Hepatocyte (in vitro differentiated cells): Measurements from ENCODE around the gene GFRAL. TPM values are rescaled to one million over a fixed set of nuclear protein-coding genes. Genes with fewer than 3 reads are reported as not detected.

Experiments used
- DNase-seq: peaks from one replicate; pipeline ENCODE4 v3.0.0-alpha.2; 2016; ENCODE audit warnings: low spot score
- H2AFZ ChIP-seq: fragments of 200-600 bp; sonication (generic); 2 replicates; pipeline ENCODE4 v1.6.0; 2016; ENCODE audit warnings: antibody characterized with exemption, mild to moderate bottlenecking
- H3K27ac ChIP-seq: fragments of 200-600 bp; sonication (generic); 2 replicates; pipeline ENCODE4 v1.5.1; 2016; ENCODE audit warnings: mild to moderate bottlenecking
- H3K27me3 ChIP-seq: fragments of 200-600 bp; sonication (generic); 2 replicates; pipeline ENCODE4 v1.6.1; 2016
- H3K36me3 ChIP-seq: fragments of 200-600 bp; sonication (generic); replicated peaks from 2 replicates; pipeline ENCODE4 v1.5.1; 2016; ENCODE audit warnings: low read depth; ENCODE audit not compliant: insufficient read depth
- H3K4me1 ChIP-seq: fragments of 200-600 bp; sonication (generic); 2 replicates; pipeline ENCODE4 v1.5.1; 2016; ENCODE audit warnings: mild to moderate bottlenecking, moderate library complexity; ENCODE audit not compliant: insufficient read depth
- H3K4me2 ChIP-seq: fragments of 200-600 bp; sonication (generic); 2 replicates; pipeline ENCODE4 v1.6.0; 2016
- H3K4me3 ChIP-seq: fragments of 200-600 bp; sonication (generic); 2 replicates; pipeline ENCODE4 v1.5.1; 2016; ENCODE audit warnings: mild to moderate bottlenecking
- H3K79me2 ChIP-seq: fragments of 200-600 bp; sonication (generic); 2 replicates; pipeline ENCODE4 v1.6.0; 2017; ENCODE audit warnings: mild to moderate bottlenecking
- H3K9me2 ChIP-seq: fragments of 200-600 bp; sonication (generic); replicated peaks from 2 replicates; pipeline ENCODE4 v1.6.0; 2017; ENCODE audit warnings: mild to moderate bottlenecking; ENCODE audit not compliant: insufficient read depth
- H3K9me3 ChIP-seq: fragments of 200-600 bp; sonication (generic); 2 replicates; pipeline ENCODE4 v1.5.1; 2016; ENCODE audit warnings: low read depth, mild to moderate bottlenecking
- H4K20me1 ChIP-seq: fragments of 200-600 bp; sonication (generic); 2 replicates; pipeline ENCODE4 v1.6.0; 2016; ENCODE audit warnings: mild to moderate bottlenecking; ENCODE audit not compliant: insufficient read depth, poor library complexity, severe bottlenecking
- EZH2 ChIP-seq: fragments of 200-600 bp; sonication (generic); IDR thresholded peaks from 2 replicates; pipeline ENCODE4 v1.6.1; 2016; ENCODE audit warnings: antibody characterized with exemption, mild to moderate bottlenecking, borderline replicate concordance
- EZH2phosphoT487 ChIP-seq: fragments of 200-600 bp; sonication (generic); IDR thresholded peaks from one replicate; pipeline ENCODE4 v1.6.1; 2018; ENCODE audit warnings: antibody characterized with exemption, mild to moderate bottlenecking, low read depth, moderate library complexity; ENCODE audit not compliant: unreplicated experiment, severe bottlenecking
- WGBS: methylation state at CpG from one replicate; pipeline ENCODE4 v1.1.6; 2016; ENCODE audit warnings: low lambda C conversion rate; ENCODE audit errors: missing lambda C conversion rate; 5-methylcytosine and 5-hydroxymethylcytosine counted together
- polyA plus RNA-seq: library from polyadenylated mRNA; unstranded; fragments of >200 nt; fragmentation: Nextera tagmentation; extraction: Ambion mirVana; gene quantifications from 2 replicates; pipeline ENCODE4 v1.2.1, GENCODE V29; 2016
- total RNA-seq: library from RNA; depleted of rRNA; stranded (reverse); fragments of >200 nt; gene quantifications from 2 replicates; pipeline ENCODE4 v1.2.3, GENCODE V29; 2014
- TF ChIP-seq, protein P1 (sequence below): fragments of 200-600 bp; sonication (generic); IDR thresholded peaks from 2 replicates; pipeline ENCODE4 v1.5.1; 2016; ENCODE audit warnings: antibody characterized with exemption, mild to moderate bottlenecking; ENCODE audit not compliant: poor library complexity

The GFRAL gene
- total and polyA plus RNA-seq, 2 experiments from 2014 or later, result not detected

DNA sequence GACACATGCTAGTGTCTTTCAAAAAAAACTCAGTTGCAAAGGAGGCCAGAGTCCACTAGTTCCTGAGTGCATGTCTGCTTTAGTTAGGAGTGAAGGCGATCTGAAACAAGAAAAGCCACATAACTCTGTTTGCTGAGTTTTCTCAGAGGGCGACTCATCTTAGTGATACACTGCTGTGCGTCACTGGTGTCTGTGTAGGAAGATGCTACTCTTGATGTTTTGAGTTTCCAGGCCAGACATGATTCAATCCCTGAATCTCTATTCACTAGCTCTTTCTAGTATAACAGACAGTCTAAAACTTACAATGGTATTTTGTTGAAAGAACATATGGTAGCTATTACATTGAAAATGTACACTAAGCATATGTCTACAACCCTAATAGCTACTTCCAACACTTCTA, 60.9 kb downstream of the GFRAL start:
- TF ChIP-seq EZH2phosphoT487 (no peak), EZH2 (no peak)
- TF ChIP-seq, protein P1, sequence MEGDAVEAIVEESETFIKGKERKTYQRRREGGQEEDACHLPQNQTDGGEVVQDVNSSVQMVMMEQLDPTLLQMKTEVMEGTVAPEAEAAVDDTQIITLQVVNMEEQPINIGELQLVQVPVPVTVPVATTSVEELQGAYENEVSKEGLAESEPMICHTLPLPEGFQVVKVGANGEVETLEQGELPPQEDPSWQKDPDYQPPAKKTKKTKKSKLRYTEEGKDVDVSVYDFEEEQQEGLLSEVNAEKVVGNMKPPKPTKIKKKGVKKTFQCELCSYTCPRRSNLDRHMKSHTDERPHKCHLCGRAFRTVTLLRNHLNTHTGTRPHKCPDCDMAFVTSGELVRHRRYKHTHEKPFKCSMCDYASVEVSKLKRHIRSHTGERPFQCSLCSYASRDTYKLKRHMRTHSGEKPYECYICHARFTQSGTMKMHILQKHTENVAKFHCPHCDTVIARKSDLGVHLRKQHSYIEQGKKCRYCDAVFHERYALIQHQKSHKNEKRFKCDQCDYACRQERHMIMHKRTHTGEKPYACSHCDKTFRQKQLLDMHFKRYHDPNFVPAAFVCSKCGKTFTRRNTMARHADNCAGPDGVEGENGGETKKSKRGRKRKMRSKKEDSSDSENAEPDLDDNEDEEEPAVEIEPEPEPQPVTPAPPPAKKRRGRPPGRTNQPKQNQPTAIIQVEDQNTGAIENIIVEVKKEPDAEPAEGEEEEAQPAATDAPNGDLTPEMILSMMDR, result no peak
- Histone ChIP-seq H3K79me2 (no peaks in the 10 kb centered on the region), H3K36me3 (no peaks in the 10 kb centered on the region), H2AFZ (no peak overlapping the region), H4K20me1 (no peaks in the 10 kb centered on the region), H3K4me1 (peaks cover 6% of the 10 kb centered on the region), H3K9me2 (no peaks in the 10 kb centered on the region), H3K4me3 (no peak overlapping the region), H3K27ac (peak overlapping the region; percentile 82), H3K9me3 (no peaks in the 10 kb centered on the region), H3K4me2 (no peak overlapping the region), H3K27me3 (no peaks in the 10 kb centered on the region)
- 56% methylated on average over 3 of the region's 3 CpGs for WGBS
- DNase-seq, result peak; percentile 51

DNA sequence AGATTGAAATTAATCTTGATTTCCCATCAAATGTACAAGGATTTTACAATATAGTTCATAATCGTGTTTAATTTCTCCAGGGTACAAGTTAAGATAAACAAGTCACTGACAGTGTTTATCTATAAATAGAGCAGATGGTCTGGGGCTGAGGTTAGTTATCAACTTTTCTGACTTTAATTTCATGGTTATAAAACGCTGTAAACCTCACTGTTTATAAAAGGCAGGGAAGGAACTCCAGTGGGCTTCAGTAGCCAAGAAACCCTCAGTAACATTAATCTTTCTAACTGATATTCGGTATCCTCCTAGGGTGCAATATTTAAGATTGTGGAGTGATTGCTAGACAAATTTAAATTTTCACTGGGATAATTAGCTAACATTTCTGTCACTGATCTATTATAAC, 68.6 kb downstream of the GFRAL start:
- 42% methylated on average over 3 of the region's 3 CpGs for WGBS

DNA sequence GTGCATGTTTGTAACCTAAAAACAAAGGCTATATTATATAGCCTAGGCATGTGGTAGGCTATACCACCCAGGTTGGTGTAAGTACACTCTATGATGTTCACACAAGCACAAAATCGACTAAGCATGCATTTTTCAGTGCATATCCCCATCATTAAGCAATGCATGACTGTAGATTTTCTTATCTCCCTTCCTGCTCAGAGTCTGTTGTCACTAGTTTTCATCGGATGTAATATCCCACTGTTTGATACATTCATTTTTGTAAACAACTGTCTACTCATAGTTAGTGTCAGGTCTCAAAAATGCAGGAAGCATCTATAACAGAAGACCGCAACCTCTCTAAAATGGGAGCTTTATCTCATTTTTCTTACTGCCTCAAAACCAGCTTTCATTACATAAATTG, 70.7 kb downstream of the GFRAL start:
- H3K9me3 ChIP-seq, result no peaks in the 10 kb centered on the region
- no peak overlapping the region for H3K4me3 ChIP-seq
- no peaks in the 10 kb centered on the region for H3K27me3 ChIP-seq
- H2AFZ ChIP-seq, result no peak overlapping the region
- no peaks in the 10 kb centered on the region for H3K9me2 ChIP-seq
- no peak overlapping the region for H3K27ac ChIP-seq
- no peaks in the 10 kb centered on the region for H3K79me2 ChIP-seq
- 69% methylated on average over 3 of the region's 3 CpGs for WGBS
- no peaks in the 10 kb centered on the region for H3K36me3 ChIP-seq
- peaks cover 8% of the 10 kb centered on the region for H3K4me1 ChIP-seq
- H3K4me2 ChIP-seq, result no peak overlapping the region
- no peaks in the 10 kb centered on the region for H4K20me1 ChIP-seq
- DNase-seq, result no peak
- TF ChIP-seq, protein P1, result no peak
- TF ChIP-seq EZH2phosphoT487, result no peak
- no peak for TF ChIP-seq EZH2

More for the DNA sequence above, 68.6 kb downstream of the GFRAL start:
- Histone ChIP-seq H3K36me3 (no peaks in the 10 kb centered on the region), H3K9me3 (no peaks in the 10 kb centered on the region), H2AFZ (no peak overlapping the region), H3K27ac (no peak overlapping the region), H3K4me1 (peaks cover 8% of the 10 kb centered on the region), H3K4me3 (no peak overlapping the region), H3K27me3 (no peaks in the 10 kb centered on the region), H4K20me1 (no peaks in the 10 kb centered on the region), H3K9me2 (no peaks in the 10 kb centered on the region), H3K79me2 (no peaks in the 10 kb centered on the region), H3K4me2 (peak overlapping the region; percentile 34)
- TF ChIP-seq, protein P1, result no peak
- TF ChIP-seq EZH2, result no peak
- TF ChIP-seq EZH2phosphoT487, result no peak
- DNase-seq, result no peak

DNA sequence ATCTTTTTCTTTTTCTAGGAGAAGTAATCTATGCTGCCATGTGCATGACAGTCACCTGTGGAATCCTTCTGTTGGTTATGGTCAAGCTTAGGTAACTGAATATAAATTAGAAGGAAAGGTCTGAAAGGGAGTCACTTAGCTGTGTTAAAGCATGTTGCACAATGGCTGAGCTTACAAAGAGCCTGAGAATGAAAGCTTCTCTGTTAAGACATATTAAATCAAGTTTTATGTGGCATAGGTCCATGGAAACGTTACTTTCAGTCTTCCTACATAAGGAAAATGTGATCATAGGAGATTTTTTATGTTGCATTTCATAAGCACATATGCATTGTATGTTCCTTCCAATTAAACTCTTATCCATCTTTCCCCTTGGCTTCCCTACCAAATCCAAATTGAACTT, 72.1 kb downstream of the GFRAL start:
- Histone ChIP-seq H3K4me3 (no peak overlapping the region), H2AFZ (no peak overlapping the region), H3K27me3 (no peaks in the 10 kb centered on the region), H4K20me1 (no peaks in the 10 kb centered on the region), H3K9me2 (no peaks in the 10 kb centered on the region), H3K79me2 (no peaks in the 10 kb centered on the region), H3K4me2 (no peak overlapping the region), H3K4me1 (peaks cover 8% of the 10 kb centered on the region), H3K27ac (no peak overlapping the region), H3K9me3 (no peaks in the 10 kb centered on the region), H3K36me3 (no peaks in the 10 kb centered on the region)
- DNase-seq, result no peak
- TF ChIP-seq EZH2phosphoT487, result no peak
- 46% methylated on average over 1 of the region's 1 CpG for WGBS
